ENCODE results near the gene NR2C1. TPM values are rescaled to one million over a fixed set of nuclear protein-coding genes. Genes with fewer than 3 reads are reported as not detected.

The NR2C1 gene
- total and polyA plus RNA-seq, 2 of the 8 experiments (the other 6 are each of a cell fraction or from before 2014, with no cell fraction given), result 22.8 to 48.3 TPM

- no peak overlapping the region for H2BK5ac ChIP-seq (ENCODE audit: low read depth, low read length)
- H3K14ac ChIP-seq (ENCODE audit: insufficient read length), result no peak overlapping the region
- peaks cover 6 to 79% (median 36%) of the 10 kb centered on the region in 4 experiments for H3K36me3 ChIP-seq (ENCODE audit: control insufficient read depth in 2 of 4, insufficient read depth in 4 of 4, low read length in 3 of 4)
- no peaks in the 10 kb centered on the region for H3K27me3 ChIP-seq (replicated peaks in 1 of 4; ENCODE audit: control insufficient read depth in 3 of 4, extremely low read depth in 1 of 4, insufficient read depth in 3 of 4, low read length in 3 of 4)
- no peaks in the 10 kb centered on the region for H3K9me3 ChIP-seq (ENCODE audit: insufficient read depth in 2 of 2, low read depth in 1 of 2, low read length in 1 of 2)
- no peaks in the 10 kb centered on the region for H3K4me1 ChIP-seq (replicated peaks in 1 of 4; ENCODE audit: control insufficient read depth in 3 of 4, insufficient read depth in 4 of 4, low read length in 3 of 4)
- no peaks in the 10 kb centered on the region for H3K23me2 ChIP-seq (ENCODE audit: low read depth, low read length)
- no peak overlapping the region for H2AFZ ChIP-seq (ENCODE audit: low read length)
- POLR2A ChIA-PET (ENCODE audit: partially characterized antibody), result no interaction called here
- no peak overlapping the region for H4K91ac ChIP-seq (replicated peaks; ENCODE audit: insufficient read length, low read length)
- DNase-seq (ENCODE audit: low read depth in 1 of 2, low spot score in 2 of 2) (no peak), FAIRE-seq (no peak)
- no peak overlapping the region for H2BK15ac ChIP-seq (ENCODE audit: low read length)
- 94% methylated on average over 4 of the region's 4 CpGs; no CpG with 5 or more reads in 1 of the 2 experiments for WGBS, 2 experiments (ENCODE audit: extremely low coverage in 1 of 2, insufficient coverage in 1 of 2, insufficient read length in 1 of 2, insufficient replicate concordance in 2 of 2, low coverage in 1 of 2, low lambda C conversion rate in 2 of 2, missing lambda C conversion rate in 1 of 2)
- H3K23ac ChIP-seq (ENCODE audit: insufficient read length), result no peak overlapping the region
- CTCF ChIA-PET (ENCODE audit: partially characterized antibody), result no interaction called here
- no peak overlapping the region for H3K27ac ChIP-seq (ENCODE audit: low read depth, low read length)
- no peak overlapping the region for H4K5ac ChIP-seq (ENCODE audit: insufficient read length, low read depth, low read length)
- H2AK5ac ChIP-seq (ENCODE audit: low read depth, low read length), result no peak overlapping the region
- H3K79me2 ChIP-seq (ENCODE audit: control insufficient read depth in 1 of 2, insufficient read depth in 2 of 2, low read length in 2 of 2), result no peaks in the 10 kb centered on the region
- no peak overlapping the region for H3K9ac ChIP-seq (replicated peaks in 1 of 4; ENCODE audit: extremely low read depth in 1 of 4, low read depth in 3 of 4, low read length in 3 of 4)
- no peaks in the 10 kb centered on the region for H3K79me1 ChIP-seq (ENCODE audit: low read depth, low read length)
- H2BK120ac ChIP-seq (replicated peaks; ENCODE audit: low read depth, low read length), result no peak overlapping the region
- no peak overlapping the region for H3K56ac ChIP-seq (replicated peaks; ENCODE audit: insufficient read length, low read depth, low read length)
- no peak overlapping the region for H2BK20ac ChIP-seq (ENCODE audit: low read length)
- H3K4ac ChIP-seq (replicated peaks; ENCODE audit: insufficient read length, low read depth, low read length), result no peak overlapping the region
- no peak overlapping the region for H4K8ac ChIP-seq (ENCODE audit: extremely low read depth, insufficient read depth, low read length)
- H3K4me2 ChIP-seq (ENCODE audit: insufficient read depth in 1 of 2, low read depth in 2 of 2, low read length in 2 of 2), result no peak overlapping the region
- no peak overlapping the region for H3K4me3 ChIP-seq (ENCODE audit: extremely low read depth in 1 of 4, insufficient read depth in 2 of 4, low read depth in 3 of 4, low read length in 4 of 4)
- H3K18ac ChIP-seq (ENCODE audit: extremely low read depth, low read length), result no peak overlapping the region
- H2BK12ac ChIP-seq (ENCODE audit: low read depth, low read length), result no peak overlapping the region
- peaks cover 0 to 2% of the 10 kb centered on the region in 2 experiments for H4K20me1 ChIP-seq (replicated peaks in 1 of 2; ENCODE audit: control insufficient read depth in 1 of 2, insufficient read depth in 2 of 2, low read length in 2 of 2)
- TF ChIP-seq TCF12 (IDR thresholded peaks at IDR 0.05; ENCODE audit: low read depth, low read length) (no peak), MAFK (IDR thresholded peaks at IDR 0.05; ENCODE audit: low read depth, low read length) (no peak), CREB1 (IDR thresholded peaks at IDR 0.05) (no peak), JUND (IDR thresholded peaks at IDR 0.05; ENCODE audit: low read length) (no peak), CTCF (IDR thresholded peaks at IDR 0.05; ENCODE audit: control extremely low read depth in 1 of 3, insufficient read depth in 1 of 3, low read depth in 1 of 3, low read length in 3 of 3) (no peak)
Measured at GRCh38 chr12:95051241-95051640, 22.2 kb downstream of the NR2C1 start.
